ENCODE results near the gene DAGLA. TPM values are rescaled to one million over a fixed set of nuclear protein-coding genes. Genes with fewer than 3 reads are reported as not detected.

DAGLA gene
- total RNA-seq, 4 donors from 2014 or later, result 1.1 to 3.2 (median 1.8) TPM

DNA sequence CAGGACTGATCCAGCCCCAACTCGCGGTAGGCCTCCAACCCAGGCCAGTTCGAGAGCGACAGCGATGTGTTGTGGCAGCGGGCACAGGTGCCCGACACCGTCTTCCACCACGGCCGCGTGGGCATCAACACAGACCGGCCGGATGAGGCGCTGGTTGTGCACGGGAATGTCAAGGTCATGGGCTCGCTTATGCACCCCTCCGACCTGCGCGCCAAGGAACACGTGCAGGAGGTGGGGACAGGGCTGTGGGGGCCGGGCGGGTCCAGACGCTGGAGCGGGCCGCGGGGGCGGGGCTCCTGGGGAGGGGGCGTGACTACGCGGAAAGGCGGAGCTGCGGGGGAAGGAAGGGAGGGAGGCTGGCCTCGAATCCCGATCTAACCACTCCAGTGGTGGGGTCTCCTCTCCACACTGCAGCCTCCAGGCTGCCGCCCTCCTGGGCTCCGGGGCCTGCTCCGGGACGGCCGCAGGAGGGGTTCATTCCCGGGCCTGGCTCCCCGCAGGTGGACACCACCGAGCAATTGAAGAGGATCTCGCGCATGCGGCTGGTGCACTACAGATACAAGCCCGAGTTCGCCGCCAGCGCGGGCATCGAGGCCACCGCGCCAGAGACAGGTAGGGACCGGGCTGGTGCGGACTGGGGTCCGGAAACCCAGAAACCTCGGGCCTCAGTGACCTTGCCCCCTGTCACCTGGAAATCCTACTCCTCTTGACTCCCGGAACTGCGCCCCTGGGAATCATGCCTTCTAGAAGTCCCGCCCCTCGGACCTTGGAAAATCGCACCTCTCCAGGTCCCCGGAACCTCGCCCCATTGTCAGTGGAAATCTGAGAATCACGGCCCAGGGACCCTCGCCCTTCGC, 97.3 kb downstream of the DAGLA start:
- TF ChIP-seq, protein P1, sequence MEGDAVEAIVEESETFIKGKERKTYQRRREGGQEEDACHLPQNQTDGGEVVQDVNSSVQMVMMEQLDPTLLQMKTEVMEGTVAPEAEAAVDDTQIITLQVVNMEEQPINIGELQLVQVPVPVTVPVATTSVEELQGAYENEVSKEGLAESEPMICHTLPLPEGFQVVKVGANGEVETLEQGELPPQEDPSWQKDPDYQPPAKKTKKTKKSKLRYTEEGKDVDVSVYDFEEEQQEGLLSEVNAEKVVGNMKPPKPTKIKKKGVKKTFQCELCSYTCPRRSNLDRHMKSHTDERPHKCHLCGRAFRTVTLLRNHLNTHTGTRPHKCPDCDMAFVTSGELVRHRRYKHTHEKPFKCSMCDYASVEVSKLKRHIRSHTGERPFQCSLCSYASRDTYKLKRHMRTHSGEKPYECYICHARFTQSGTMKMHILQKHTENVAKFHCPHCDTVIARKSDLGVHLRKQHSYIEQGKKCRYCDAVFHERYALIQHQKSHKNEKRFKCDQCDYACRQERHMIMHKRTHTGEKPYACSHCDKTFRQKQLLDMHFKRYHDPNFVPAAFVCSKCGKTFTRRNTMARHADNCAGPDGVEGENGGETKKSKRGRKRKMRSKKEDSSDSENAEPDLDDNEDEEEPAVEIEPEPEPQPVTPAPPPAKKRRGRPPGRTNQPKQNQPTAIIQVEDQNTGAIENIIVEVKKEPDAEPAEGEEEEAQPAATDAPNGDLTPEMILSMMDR (IDR thresholded peaks at IDR 0.05; ENCODE audit: low read depth), result no peak

DNA sequence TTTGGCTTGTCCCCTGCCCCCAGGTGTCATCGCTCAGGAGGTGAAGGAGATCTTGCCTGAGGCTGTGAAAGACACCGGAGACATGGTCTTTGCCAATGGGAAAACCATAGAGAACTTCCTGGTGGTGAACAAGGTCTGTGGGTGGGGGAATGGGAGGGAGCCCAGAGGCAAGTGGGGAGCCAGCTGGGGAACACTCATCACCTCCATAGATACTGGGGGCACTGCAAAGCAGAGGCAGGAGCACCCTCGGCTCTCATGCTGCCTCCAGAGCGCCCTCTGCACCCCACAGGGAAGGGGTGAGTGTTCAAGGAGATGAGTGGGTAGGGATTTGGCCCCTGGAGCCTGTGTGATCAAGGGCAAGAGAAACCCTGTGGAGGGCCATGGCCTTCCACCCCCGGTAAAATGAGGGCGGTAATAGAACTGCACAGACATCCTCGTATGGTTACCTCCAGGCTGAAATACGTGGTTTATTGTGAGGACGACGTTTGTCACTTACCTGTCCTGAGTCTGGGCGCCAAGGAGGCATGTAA, 98.2 kb downstream of the DAGLA start:
- TF ChIP-seq, protein P1 (IDR thresholded peaks at IDR 0.05; ENCODE audit: low read depth), result no peak

DNA sequence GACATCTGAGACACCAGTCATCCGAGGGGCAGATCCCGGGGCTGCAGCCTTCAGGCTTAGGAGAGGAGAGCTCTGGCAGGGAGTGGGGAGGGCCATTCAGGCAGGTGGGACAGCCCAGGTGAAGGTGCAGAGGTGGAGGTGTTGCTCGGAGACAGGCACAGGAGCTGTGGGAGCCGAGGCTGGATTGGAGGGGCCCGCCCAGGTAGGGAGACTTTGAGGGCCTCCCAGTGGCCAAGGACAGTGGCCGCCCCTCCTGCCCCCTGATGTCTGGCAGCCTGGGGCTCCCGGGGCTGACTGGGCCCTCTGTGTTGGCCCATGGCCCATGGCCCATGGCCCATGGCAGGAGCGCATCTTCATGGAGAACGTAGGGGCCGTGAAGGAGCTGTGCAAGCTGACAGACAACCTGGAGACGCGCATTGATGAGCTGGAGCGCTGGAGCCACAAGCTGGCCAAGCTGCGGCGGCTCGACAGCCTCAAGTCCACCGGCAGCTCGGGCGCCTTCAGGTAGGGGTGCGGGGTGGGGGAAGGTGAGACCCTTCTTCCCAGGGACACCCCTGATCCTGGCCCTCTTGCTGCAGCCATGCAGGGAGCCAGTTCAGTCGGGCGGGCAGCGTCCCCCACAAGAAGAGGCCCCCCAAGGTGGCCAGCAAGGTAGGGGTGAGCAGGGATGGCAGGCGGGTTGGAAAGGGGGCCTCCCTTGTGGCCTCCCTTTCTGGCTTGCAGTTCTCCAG, 98.9 kb downstream of the DAGLA start:
- TF ChIP-seq, protein P1 (IDR thresholded peaks at IDR 0.05; ENCODE audit: low read depth), result no peak

- TF ChIP-seq, protein P1 (IDR thresholded peaks at IDR 0.05; ENCODE audit: low read depth), result no peak
Observed at GRCh38 chr11:61779666-61780525, 99.7 kb downstream of the DAGLA start.

DNA sequence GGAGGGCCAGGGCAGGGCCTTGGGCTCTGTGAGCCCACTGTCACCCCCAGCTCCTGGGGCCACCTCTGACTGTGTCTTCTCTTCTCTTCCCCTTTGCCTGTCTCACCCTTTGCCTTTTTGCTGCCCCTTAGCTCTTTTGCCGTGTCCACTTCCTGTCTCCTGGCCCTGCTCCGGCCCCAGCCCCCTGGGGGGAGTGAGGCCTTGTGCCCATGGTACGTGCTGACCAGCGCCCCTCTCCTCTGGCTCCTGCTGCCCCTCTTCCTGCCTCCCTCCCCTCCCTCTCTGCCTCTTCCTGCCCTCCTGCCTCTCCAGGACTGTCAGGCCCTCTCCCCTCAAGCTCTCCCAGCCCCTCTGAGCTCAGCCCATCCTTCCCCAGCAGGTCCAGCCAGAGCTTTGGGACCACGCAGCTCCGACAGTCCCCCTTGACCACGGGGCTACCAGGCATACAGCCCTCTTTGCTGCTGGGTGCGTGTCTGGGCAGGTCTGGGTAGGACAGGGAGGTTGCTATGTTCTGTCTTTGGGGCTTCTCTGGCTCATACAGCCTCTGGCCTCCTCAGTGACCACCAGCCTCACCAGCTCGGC, 100.5 kb downstream of the DAGLA start:
- TF ChIP-seq, protein P1 (IDR thresholded peaks at IDR 0.05; ENCODE audit: low read depth), result no peak

DNA sequence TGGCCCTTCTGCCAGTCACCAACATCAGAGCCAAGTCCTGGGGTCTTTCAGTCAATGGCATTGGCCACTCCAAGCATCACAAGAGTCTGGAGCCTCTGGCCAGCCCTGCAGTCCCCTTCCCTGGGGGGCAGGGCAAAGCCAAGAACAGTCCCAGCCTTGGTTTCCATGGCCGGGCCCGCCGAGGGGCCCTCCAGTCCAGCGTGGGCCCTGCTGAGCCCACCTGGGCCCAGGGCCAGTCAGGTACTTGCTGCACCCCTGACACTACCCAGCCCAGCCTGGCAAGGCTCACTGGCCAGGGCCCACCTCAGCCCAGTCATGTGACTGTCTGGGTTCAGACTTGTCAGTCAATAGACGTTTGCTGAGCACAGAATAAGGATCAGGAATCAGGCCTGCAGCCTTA, 101.4 kb downstream of the DAGLA start:
- TF ChIP-seq, protein P1 (IDR thresholded peaks at IDR 0.05; ENCODE audit: low read depth), result no peak

Measured in subcutaneous adipose tissue (tissue), 4 donors.